HG02623 (cell line): ENCODE measurements around the gene KRTAP12-1.
"Not testable (repeated sequence)": the region's sequence is repeated elsewhere in the genome, so short reads cannot be mapped to it uniquely, and the experiment has no call there.

ENCODE experiments used
- ATAC-seq: cut with Tn5 transposase; IDR thresholded peaks from one replicate; pipeline ENCODE4 v1.9.1; 2021; ENCODE audit warnings: moderate library complexity; ENCODE audit not compliant: unreplicated experiment

The KRTAP12-1 gene

DNA sequence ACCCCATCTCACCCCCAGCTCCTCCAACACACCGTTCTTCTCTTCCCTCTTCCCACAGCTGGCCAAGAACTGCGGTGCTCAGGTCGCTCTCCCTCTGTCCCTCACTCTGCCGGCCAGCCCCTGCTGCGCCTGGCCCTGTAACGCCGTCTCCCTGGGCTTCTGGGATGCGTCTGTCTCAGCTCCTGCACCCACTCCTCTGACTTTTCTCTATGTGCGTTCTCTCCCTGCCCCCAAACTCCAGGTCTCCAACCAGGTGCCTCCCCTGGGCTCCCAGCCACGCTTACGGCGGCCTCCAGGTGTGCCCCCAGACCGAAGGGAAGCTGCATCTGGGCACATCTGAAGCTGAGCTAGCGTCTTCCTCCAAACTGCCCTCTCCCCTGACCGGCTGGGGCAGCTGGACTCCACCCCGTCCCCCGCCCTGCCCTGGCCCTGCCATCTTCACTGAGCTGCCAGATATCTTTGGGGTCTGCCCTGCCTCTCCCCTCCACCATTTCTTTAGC is 17.6 kb upstream of the KRTAP12-1 start:
- ATAC-seq, result no peak

DNA sequence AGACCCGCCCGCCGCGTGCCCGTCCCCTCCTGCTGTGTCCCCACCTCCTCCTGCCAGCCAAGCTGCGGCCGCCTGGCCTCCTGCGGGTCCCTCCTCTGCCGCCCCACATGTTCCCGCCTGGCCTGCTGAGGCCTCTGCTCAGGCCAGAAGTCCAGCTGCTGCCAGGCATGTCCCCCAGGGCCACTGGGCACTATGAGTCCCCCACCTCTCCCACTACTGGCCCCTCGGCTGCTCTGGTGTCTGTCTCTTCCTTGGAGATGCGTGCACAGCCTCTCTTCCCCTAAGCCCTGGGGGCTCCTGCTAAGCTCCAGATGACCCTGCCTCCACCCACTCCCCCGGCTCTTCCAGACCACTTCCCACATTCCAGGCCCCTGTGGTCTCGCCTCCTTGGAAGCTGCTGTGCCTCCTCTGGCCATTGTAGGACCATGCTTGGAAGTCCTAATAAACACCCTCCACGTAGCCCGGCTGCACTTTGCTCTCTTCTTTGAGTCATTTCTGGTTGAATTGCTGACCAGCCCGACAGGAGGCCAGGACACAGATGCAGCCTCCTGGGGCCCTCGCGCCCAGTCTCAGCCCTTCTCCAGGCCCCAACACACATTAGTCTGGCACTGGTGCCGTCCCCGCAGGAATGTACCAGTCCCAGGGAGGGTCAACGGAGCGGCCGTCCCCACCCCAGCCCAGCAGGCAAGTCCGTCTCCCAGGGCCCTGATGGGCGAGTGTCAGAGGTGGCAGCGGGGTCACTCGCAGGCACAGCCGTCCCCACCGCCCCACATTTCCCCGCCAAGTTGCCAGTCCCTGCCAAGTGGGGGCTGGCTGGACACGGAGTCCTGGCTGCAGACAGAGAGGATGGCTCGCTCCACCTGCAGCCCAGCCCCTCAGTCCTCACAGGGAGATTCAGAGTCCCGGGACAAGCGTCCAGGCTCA is 16.1 kb upstream of the KRTAP12-1 start:
- ATAC-seq, result no peak

DNA sequence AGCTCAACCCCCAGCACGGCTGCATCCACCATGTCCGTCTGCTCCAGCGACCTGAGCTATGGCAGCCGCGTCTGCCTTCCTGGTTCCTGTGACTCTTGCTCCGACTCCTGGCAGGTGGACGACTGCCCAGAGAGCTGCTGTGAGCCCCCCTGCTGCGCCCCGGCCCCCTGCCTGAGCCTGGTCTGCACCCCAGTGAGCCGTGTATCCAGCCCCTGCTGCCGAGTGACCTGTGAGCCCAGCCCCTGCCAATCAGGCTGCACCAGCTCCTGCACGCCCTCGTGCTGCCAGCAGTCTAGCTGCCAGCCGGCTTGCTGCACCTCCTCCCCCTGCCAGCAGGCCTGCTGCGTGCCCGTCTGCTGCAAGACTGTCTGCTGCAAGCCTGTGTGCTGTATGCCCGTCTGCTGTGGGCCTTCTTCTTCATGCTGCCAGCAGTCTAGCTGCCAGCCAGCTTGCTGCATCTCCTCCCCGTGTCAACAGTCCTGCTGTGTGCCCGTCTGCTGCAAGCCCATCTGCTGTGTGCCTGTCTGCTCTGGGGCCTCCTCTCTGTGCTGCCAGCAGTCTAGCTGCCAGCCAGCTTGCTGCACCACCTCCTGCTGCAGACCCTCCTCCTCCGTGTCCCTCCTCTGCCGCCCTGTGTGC is 15.3 kb upstream of the KRTAP12-1 start, which contains the start of gene KRTAP10-12:
Gene KRTAP10-12 (plus strand): TSS at position 1 of the 639 bp plus-strand sequence. CDS start 30 bp downstream, at position 31.
- ATAC-seq, result not testable (repeated sequence)

DNA sequence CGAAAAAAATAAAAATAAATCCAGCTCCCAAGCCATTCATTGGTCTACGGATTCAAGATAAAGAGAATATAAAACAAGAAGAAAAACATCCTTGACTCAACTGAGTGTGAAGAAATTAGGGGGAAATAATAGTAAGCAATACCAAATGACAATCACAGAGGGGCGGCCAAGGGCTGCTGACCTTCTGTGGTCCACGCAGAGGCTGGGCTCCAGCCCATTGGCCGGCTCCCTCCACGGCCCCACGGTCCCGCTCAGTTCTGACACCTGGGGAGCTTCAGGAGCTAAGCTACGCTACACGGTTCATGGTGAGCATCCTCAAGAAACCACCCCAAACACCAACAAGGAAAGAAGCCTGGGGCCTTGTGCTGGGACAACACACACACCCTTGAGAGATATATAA is 14.6 kb upstream of the KRTAP12-1 start:
- no peak for ATAC-seq

DNA sequence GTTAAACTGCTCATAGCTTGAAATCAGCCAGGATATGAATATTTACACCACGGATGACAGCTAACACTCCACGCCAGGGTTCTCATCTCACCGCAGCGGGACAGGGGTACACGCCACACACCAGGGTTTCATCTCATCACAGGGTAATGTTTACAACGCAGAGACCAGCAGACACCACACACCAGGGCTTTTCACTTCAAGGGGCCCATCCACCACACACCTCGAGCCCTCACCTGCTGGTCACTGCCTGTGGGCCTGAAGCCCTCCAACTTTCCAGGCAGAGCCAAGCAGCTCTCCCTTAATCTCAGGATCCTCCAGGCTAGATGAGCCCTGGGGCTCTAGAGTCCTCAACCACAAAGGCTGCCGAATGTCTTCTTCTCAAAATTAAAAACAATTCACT is 13.7 kb upstream of the KRTAP12-1 start:
- no peak for ATAC-seq

DNA sequence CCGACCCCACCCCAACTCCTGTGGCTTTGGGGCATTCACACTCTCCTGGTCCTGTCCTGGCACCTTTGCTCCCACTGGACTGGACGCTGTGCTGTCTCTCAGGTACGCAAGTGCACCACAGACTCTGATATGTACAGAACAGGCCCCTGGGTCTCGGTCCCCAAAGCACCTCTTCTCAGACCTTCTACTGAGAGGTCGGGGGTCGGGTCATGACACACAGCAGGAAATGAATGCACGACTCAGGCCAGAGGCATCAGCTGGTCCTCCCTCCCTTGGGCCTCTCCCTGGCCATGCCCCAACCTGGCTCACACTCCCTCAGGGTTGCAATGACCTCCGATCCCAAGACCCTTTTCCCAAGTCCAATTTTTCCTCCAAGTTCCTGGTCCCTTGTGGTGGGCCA is 13.2 kb upstream of the KRTAP12-1 start:
- no peak for ATAC-seq

- ATAC-seq, result no peak
Measured at GRCh38 chr21:44694776-44695175, 12.8 kb upstream of the KRTAP12-1 start.

GRCh38 chr21:44692798-44693512 is 11.0 kb upstream of the KRTAP12-1 start:
- ATAC-seq, result no peak

GRCh38 chr21:44691686-44692085 is 9.7 kb upstream of the KRTAP12-1 start:
- no peak for ATAC-seq

- ATAC-seq, result not testable (repeated sequence)
Measured at GRCh38 chr21:44689740-44690139, 7.8 kb upstream of the KRTAP12-1 start.

- ATAC-seq, result no peak
Measured at GRCh38 chr21:44687671-44688070, 5.7 kb upstream of the KRTAP12-1 start.

DNA sequence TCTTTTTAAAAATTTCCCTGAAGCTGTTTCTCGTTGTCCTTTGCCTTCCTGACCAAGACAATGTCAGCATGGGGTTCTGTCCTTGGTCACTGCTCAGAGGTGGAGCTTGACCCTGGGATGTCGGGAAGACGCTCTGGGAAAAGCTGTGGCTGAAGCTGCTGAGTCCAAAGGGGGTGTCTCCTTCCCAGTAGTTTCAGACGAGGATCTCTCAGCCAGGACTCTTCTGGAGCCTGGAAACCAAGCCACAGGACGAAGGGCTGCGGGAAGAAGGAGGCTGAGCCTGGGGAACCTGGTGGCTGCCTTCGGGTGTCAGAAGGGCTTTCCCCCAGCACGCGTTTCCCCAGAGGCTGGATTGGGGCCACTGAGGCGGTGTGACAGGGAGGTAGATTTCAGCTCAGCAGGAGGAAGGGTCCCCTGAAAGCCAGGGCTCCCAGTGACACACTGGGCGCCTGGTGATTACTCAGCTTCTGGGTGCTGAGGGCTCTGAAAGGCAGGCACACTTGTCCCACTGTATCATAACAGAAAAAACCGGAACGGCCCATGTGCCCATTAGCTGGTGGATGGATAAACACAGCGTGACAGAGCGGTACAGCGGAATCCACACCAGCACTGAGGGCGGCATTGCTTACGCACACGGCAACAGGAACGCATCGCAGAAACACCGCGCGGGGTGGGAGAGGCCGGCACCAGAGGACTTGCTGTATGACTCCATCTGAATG is 5.0 kb upstream of the KRTAP12-1 start:
- ATAC-seq, result no peak

DNA sequence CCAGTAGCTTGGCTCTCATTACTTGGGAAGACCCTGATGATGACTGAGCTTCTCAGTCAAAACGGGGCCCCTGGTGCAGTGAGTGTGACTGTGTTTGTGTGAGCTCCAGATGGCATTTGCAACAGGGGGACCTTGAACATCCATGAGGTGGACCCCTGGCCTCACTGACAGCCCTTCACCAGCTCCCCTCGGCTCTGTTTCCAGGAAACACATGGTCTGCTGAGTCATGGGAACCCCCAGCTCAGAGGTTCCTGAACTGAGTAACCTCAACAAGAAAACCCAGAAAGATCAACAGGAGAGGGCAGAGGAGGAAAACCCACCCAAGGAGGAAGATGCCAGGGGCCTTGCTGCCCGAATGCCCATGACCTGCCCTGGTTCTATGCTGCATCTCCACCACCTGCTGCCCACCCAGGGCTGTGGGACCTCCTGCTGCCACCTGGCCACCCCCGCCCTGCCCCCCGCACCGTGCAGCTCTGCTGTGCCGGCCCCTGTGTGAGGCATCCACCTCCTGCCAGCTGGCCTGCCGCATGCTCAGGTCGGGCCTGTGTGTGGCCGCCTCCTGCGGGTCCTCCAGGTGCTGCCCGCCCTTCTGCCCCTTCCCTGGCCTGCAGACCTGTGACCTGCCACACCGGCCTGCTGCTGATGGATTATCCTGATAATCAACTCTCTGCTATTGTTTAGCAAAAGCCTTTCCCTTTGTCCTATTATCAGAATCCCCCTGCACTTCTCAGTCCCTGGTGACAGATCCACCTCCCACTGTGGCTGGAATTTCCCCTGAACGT is 4.2 kb upstream of the KRTAP12-1 start:
- no peak for ATAC-seq

DNA sequence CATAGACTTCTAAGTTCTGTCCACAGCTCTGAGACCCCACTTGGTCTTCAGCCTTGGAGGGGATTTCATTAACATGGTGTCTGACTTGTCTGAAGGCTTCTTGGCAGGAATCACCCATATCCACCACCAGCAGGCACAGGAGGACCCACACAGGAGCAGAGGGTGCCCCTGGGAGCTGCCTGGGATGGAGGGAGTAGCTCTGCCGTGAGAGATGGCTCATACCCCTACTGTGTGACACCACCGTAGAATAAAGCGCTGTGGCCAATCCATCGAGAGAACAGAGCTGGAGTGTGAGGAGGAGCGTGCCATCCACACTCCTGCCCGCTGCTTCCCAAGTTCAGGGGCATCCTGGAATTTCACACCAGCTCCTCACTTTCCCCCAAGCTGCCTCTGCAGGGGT is 3.1 kb upstream of the KRTAP12-1 start:
- not testable (repeated sequence) for ATAC-seq

DNA sequence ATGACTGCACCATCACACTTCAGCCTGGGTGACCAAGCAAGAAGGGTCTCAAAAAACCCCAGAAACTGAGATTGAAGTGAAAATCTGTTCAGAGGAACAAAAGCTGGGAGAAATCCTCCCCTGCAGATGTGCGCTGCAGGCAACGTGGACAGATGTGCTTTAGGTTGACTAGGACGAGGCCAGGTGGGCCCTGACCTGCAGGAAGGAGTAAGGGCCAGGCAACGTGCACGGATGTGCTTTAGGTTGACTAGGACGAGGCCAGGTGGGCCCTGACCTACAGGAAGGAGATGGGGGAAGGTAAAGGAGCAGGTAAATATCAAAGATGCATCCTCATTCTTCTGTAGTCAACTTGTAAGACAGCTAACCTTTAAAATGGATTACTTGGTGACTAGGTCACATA is 2.5 kb upstream of the KRTAP12-1 start:
- no peak for ATAC-seq

DNA sequence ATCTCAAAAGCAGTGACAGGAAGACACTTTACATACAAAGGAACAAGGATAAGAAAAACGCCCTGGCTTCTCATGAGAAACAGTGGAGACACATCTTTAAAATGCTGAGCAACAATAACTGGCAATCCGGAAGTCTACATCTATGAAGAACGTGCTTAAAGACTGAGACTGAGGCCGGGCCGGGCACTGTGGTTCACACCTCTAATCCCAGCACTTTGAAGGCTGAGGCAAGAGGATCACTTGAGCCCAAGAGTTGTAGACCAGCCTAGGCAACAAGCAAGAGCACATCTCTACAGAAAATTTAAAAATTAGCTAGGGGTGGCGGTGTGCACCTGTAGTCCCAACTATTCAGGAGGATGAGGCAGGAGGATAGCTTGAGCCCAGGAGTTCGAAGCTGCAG is 2.1 kb upstream of the KRTAP12-1 start:
- ATAC-seq, result no peak

DNA sequence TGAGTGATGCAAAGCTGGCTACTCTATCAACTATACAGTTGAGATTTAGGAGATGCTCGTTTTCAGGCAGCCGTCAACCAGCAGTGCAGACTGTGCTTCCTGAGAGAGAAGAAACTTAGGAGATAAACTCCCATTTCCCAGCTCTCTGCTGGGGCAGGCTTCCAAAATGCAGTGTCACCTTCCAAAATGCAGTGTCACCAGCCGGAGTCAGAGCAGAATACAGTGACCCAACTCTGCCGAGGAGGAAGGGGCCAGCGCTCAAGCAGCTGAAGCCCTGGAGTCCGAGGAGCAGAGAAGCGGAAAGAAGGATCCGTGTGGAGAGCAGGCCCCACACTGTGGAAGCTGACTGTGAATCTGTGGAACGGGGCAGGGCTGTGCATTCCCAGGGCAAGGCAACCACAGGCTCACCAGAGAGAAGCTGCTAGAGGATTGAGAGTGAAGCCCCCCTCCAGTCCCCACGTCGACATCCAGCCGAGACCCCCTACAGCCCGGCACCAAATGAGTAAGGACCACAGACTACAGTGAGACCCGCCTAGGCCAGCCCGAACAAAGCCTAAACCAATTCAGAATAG is 703 bp upstream of the KRTAP12-1 start:
- ATAC-seq, result no peak

DNA sequence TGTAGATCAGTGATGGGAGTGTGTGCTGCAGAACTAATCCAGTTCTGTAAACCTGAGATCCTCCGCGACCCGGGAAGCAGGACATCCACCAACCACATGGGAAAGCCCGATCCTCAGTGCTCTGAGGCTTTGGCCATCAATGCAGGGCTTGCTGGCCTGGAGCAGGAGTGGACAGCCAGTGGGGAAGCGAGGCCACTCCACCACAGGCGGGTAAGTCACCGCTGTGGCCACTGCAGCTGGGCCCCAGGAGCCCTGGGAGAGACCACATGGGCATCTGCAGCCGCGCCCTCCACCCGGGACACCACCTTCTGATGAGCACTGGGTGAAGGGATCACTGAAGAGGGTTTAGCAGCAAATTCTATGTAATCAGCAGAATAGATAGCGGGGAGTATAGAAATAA is 811 bp downstream of the KRTAP12-1 start:
- ATAC-seq, result no peak

GRCh38 chr21:44677881-44678280 is 4.1 kb downstream of the KRTAP12-1 start:
- no peak for ATAC-seq

DNA sequence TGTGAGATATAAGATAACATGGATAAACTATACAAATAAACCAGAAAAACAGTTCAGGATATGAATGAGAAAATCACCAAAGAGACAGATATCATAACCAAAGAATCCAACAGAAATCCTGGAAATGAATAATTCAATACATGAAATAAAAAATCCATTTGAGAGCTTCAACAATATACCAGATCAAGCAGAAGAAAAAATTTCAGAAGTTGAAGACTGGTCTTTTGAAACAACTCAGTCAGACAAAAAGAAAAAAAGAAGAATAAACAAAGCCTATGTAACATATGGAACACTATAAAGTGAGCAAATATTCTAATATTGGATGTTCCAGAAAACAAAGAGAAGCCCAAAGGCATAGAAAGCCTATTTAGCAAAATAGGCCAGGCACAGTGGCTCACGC is 10.1 kb downstream of the KRTAP12-1 start:
- no peak for ATAC-seq
